Urinary bladder (tissue), 4 donors: Measurements from ENCODE around the gene CTIF. TPM values are rescaled to one million over a fixed set of nuclear protein-coding genes. Genes with fewer than 3 reads are reported as not detected.

Experiments used
- DNase-seq: peaks from one replicate; pipeline ENCODE4 v3.0.0-alpha.2; 2015; ENCODE audit errors: extremely low spot score
- H3K27ac ChIP-seq: one replicate; pipeline ENCODE4 v1.5.1; 2013; ENCODE audit warnings: low read depth, mild to moderate bottlenecking, moderate library complexity
- H3K36me3 ChIP-seq: one replicate; pipeline ENCODE4 v1.6.1; 2013; ENCODE audit warnings: mild to moderate bottlenecking, moderate library complexity; ENCODE audit not compliant: insufficient read depth
- H3K4me1 ChIP-seq: one replicate; pipeline ENCODE4 v1.6.1; 2013; ENCODE audit warnings: mild to moderate bottlenecking, moderate library complexity; ENCODE audit not compliant: insufficient read depth
- H3K4me3 ChIP-seq: one replicate; pipeline ENCODE4 v1.5.1; 2013; ENCODE audit warnings: low read depth, low read length
- WGBS: extraction: QIAGEN DNeasy Blood & Tissue Kit; methylation state at CpG from one replicate; pipeline ENCODE4 v1.1.7; 2013; 5-methylcytosine and 5-hydroxymethylcytosine counted together
- polyA plus RNA-seq: library from polyadenylated mRNA; stranded (reverse); fragments of 200-250 nt; gene quantifications from one replicate; pipeline ENCODE4 v1.2.3, GENCODE V29; 2013
- total RNA-seq: library from RNA; depleted of rRNA; stranded (reverse); fragments of >200 nt; gene quantifications from one replicate; pipeline ENCODE4 v1.2.3, GENCODE V29; 2014
- donor health status: healthy with polysubstance abuse.
- donor health status: healthy.

The CTIF gene
- total and polyA plus RNA-seq, 2 donors = 26.6 to 50.3 TPM

GRCh38 chr18:48794251-48794970, 255.6 kb downstream of the CTIF start:
- H3K4me1 ChIP-seq = no peaks in the 10 kb centered on the region
- no peaks in the 10 kb centered on the region for H3K36me3 ChIP-seq
- H3K4me3 ChIP-seq = no peak overlapping the region
- no peak for DNase-seq
- no peak overlapping the region for H3K27ac ChIP-seq
- 88% methylated on average over 10 of the region's 10 CpGs for WGBS

DNA sequence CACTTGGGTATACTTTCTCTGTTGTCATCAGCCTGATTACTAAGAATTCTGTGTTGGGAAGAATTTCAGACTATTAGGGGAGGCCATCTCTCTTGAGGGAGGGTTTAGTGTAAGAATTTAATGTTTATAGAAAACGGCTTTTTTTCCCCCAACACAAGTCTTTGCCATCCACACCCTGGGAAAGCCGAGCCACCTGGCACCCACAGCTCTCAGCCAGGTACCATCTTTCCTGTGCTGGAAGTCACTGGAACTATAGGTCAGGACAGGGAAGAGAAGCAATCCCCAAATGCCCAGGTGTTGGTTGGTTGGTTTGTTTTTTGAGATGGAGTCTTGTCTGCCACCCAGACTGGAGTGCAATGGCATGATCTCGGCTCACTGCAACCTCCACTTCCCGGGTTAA, 256.9 kb downstream of the CTIF start:
- H3K36me3 ChIP-seq = no peaks in the 10 kb centered on the region
- WGBS = 87% methylated on average over 4 of the region's 4 CpGs
- H3K27ac ChIP-seq = no peak overlapping the region
- DNase-seq = no peak
- no peak overlapping the region for H3K4me3 ChIP-seq
- H3K4me1 ChIP-seq = no peaks in the 10 kb centered on the region

- no peak for DNase-seq
- Histone ChIP-seq H3K27ac (no peak overlapping the region), H3K36me3 (no peaks in the 10 kb centered on the region), H3K4me3 (no peak overlapping the region), H3K4me1 (no peaks in the 10 kb centered on the region)
- WGBS = 95% methylated on average over 6 of the region's 6 CpGs
Observed at GRCh38 chr18:48796491-48797205, 257.8 kb downstream of the CTIF start.

GRCh38 chr18:48797841-48798255, 259.0 kb downstream of the CTIF start:
- DNase-seq = no peak
- Histone ChIP-seq H3K4me3 (no peak overlapping the region), H3K4me1 (no peaks in the 10 kb centered on the region), H3K36me3 (no peaks in the 10 kb centered on the region), H3K27ac (no peak overlapping the region)
- WGBS = 49% methylated on average over 9 of the region's 9 CpGs

GRCh38 chr18:48798334-48799245, 259.8 kb downstream of the CTIF start:
- H3K4me1 ChIP-seq = no peaks in the 10 kb centered on the region
- 84% methylated on average over 17 of the region's 17 CpGs for WGBS
- no peak overlapping the region for H3K4me3 ChIP-seq
- no peak overlapping the region for H3K27ac ChIP-seq
- no peaks in the 10 kb centered on the region for H3K36me3 ChIP-seq
- DNase-seq = no peak

- Histone ChIP-seq H3K36me3 (no peaks in the 10 kb centered on the region), H3K27ac (no peak overlapping the region), H3K4me1 (no peaks in the 10 kb centered on the region), H3K4me3 (no peak overlapping the region)
- DNase-seq = no peak
- WGBS = 94% methylated on average over 8 of the region's 8 CpGs
Observed at GRCh38 chr18:48799724-48800315, 261.0 kb downstream of the CTIF start.

DNA sequence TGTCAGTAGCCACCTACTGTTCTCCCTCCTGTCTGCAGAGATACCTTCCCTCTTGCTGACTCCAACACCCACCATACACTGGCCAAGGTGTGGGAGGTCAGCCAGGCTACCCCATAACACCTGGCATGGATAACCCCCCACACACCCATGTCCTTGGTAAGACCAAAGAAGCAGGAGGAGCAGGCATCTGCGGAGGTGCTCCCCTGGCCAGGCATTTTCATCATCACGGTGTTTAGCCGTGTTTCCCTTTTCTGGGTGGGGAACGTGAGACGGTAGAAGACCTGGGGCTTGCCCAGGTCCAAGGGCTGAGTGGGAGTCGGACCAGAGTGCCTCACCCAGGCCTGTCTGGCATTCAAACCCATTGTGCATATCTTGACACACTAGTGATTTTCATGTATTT, 261.6 kb downstream of the CTIF start:
- H3K4me1 ChIP-seq = no peaks in the 10 kb centered on the region
- no peak overlapping the region for H3K4me3 ChIP-seq
- no peak overlapping the region for H3K27ac ChIP-seq
- no peaks in the 10 kb centered on the region for H3K36me3 ChIP-seq
- no peak for DNase-seq
- 96% methylated on average over 6 of the region's 6 CpGs for WGBS

GRCh38 chr18:48800876-48801727, 262.3 kb downstream of the CTIF start:
- DNase-seq = no peak
- Histone ChIP-seq H3K36me3 (no peaks in the 10 kb centered on the region), H3K27ac (no peak overlapping the region), H3K4me3 (no peak overlapping the region), H3K4me1 (no peaks in the 10 kb centered on the region)
- 81% methylated on average over 14 of the region's 14 CpGs for WGBS

DNA sequence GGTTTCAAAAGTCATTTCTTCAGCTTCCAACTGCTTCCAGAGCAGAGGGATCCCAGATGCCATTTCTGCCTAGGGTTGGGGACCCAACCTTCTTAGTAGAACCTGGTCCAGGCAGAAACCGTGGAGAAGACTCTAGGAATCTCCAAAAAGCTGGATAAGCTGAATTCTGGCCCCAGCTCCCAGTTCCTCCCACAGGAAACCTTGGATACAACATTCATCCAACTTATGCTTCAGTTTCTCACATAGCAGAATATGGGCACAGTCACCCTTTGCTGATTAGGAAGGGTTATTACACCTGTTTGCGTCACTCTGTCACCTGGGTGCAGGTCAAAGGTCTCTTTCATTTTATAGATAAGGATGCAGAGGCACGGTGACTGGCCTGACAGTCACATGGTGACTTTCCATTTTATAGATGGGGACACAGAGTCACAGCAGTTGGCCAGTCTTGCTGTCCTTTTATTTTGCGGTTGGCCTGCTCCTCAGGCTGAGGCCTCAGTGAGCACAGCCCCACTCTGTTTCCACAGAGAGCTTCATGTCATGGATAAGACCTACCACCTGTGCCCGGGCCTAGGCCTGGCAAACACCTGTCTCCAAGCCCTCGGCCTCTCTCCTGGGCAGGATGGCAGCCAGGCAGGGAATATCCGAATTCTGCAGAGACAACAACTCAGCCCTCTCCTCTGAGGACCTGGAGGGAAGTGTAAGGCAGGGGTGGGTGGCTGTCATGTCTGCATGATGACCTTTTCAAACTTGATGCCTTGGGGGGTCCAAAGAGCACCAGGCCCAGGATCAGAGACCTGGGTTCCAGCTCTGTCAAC, 263.1 kb downstream of the CTIF start:
- H3K36me3 ChIP-seq = no peaks in the 10 kb centered on the region
- WGBS = 91% methylated on average over 7 of the region's 7 CpGs
- H3K4me1 ChIP-seq = no peaks in the 10 kb centered on the region
- DNase-seq = no peak
- H3K27ac ChIP-seq = no peak overlapping the region
- no peak overlapping the region for H3K4me3 ChIP-seq

- DNase-seq = no peak
- Histone ChIP-seq H3K36me3 (no peaks in the 10 kb centered on the region), H3K27ac (no peak overlapping the region), H3K4me3 (no peak overlapping the region), H3K4me1 (no peaks in the 10 kb centered on the region)
- WGBS = 85% methylated on average over 11 of the region's 11 CpGs
Observed at GRCh38 chr18:48802543-48803290, 263.9 kb downstream of the CTIF start.

GRCh38 chr18:48803518-48803917, 264.7 kb downstream of the CTIF start:
- WGBS = 97% methylated on average over 3 of the region's 3 CpGs
- Histone ChIP-seq H3K27ac (no peak overlapping the region), H3K36me3 (no peaks in the 10 kb centered on the region), H3K4me3 (no peak overlapping the region), H3K4me1 (no peaks in the 10 kb centered on the region)
- no peak for DNase-seq
